CD4-positive, alpha-beta memory T cell (primary cell): Measurements from ENCODE around the gene CD244. TPM values are rescaled to one million over a fixed set of nuclear protein-coding genes. Genes with fewer than 3 reads are reported as not detected.

Source experiments
- CTCF ChIA-PET: fragments of 350-600 bp; sonication (Branson Sonifier 250); formaldehyde crosslinking; loops from one replicate; lab custom pipeline; 2021; ENCODE audit warnings: inconsistent platforms; ENCODE audit not compliant: partially characterized antibody; lab: Charles Lee
- POLR2A ChIA-PET: fragments of 350-600 bp; sonication (Branson Sonifier 250); formaldehyde crosslinking; loops from one replicate; lab custom pipeline; 2021; ENCODE audit not compliant: partially characterized antibody; lab: Charles Lee
- DNase-seq, 5 donors: peaks; one replicate each; pipeline versions ENCODE4 v3.0.0 to v3.0.0-alpha.2; 2020 to 2022; ENCODE audit warnings: mixed read lengths in 1 of 5
- H3K27ac ChIP-seq: one replicate; pipeline ENCODE4 v1.7.0; 2013; ENCODE audit warnings: low read depth, low read length
- H3K27me3 ChIP-seq: 2 replicates; pipeline ENCODE4 v1.7.0; 2013; ENCODE audit warnings: mild to moderate bottlenecking, low read length, moderate library complexity; ENCODE audit not compliant: insufficient read depth
- H3K36me3 ChIP-seq: 2 replicates; pipeline ENCODE4 v1.7.0; 2013; ENCODE audit warnings: mild to moderate bottlenecking, low read length, moderate library complexity; ENCODE audit not compliant: insufficient read depth
- H3K4me1 ChIP-seq: 2 replicates; pipeline ENCODE4 v1.7.0; 2013; ENCODE audit warnings: mild to moderate bottlenecking, low read length, moderate library complexity; ENCODE audit not compliant: insufficient read depth
- H3K4me3 ChIP-seq, 2 donors: one replicate each; pipeline ENCODE4 v1.7.0; 2013; ENCODE audit warnings: low read length in 2 of 2, mild to moderate bottlenecking in 1 of 2
- H3K9me3 ChIP-seq, 2 donors: one replicate each; pipeline ENCODE4 v1.7.0; 2013; ENCODE audit warnings: low read length in 2 of 2, control low read depth in 1 of 2; ENCODE audit not compliant: control insufficient read depth in 1 of 2
- H3K27ac Mint-ChIP-seq, 7 donors: one replicate each; pipeline ENCODE4 v1.8.0; 2020 to 2021; ENCODE audit warnings: mixed read lengths in 7 of 7, mild to moderate bottlenecking in 6 of 7, inconsistent platforms in 3 of 7, moderate library complexity in 3 of 7
- H3K27me3 Mint-ChIP-seq, 2 donors: one replicate each; pipeline ENCODE4 v1.8.0; 2020 to 2021; ENCODE audit warnings: mixed read lengths in 2 of 2
- H3K36me3 Mint-ChIP-seq, 2 donors: one replicate each; pipeline ENCODE4 v1.8.0; 2020 to 2021; ENCODE audit warnings: mixed read lengths in 2 of 2, inconsistent platforms in 1 of 2, mild to moderate bottlenecking in 1 of 2
- H3K4me1 Mint-ChIP-seq, 4 donors: one replicate each; pipeline ENCODE4 v1.8.0; 2020 to 2021; ENCODE audit warnings: mixed read lengths in 4 of 4, mild to moderate bottlenecking in 1 of 4
- H3K4me3 Mint-ChIP-seq, 8 donors: one replicate each; pipeline ENCODE4 v1.8.0; 2020 to 2021; ENCODE audit warnings: mixed read lengths in 8 of 8, mild to moderate bottlenecking in 7 of 8, moderate library complexity in 6 of 8, inconsistent platforms in 3 of 8
- H3K9me3 Mint-ChIP-seq, 8 donors: one replicate each; pipeline ENCODE4 v1.8.0; 2020 to 2021; ENCODE audit warnings: mixed read lengths in 8 of 8, mild to moderate bottlenecking in 5 of 8, inconsistent platforms in 3 of 8, moderate library complexity in 1 of 8
- intact Hi-C: fragments of 100-400 bp; cut with micrococcal nuclease; formaldehyde crosslinking; loops from one replicate; pipeline ENCODE4 v1.15.1; 2023
- polyA plus RNA-seq, 2 donors: library from polyadenylated mRNA; unstranded; fragments of 300-500 nt; fragmentation: Illumina TruSeq; gene quantifications; one replicate each; pipeline ENCODE4 v1.2.3, GENCODE V29; 2021
- total RNA-seq, 2 experiments: library from RNA; stranded (reverse); gene quantifications; one replicate each; pipeline ENCODE4 v1.2.3, GENCODE V29; 2021

CD244 gene
- total and polyA plus RNA-seq, 4 experiments from 2014 or later, result 0.93 to 0.95 TPM; not detected in 2

DNA sequence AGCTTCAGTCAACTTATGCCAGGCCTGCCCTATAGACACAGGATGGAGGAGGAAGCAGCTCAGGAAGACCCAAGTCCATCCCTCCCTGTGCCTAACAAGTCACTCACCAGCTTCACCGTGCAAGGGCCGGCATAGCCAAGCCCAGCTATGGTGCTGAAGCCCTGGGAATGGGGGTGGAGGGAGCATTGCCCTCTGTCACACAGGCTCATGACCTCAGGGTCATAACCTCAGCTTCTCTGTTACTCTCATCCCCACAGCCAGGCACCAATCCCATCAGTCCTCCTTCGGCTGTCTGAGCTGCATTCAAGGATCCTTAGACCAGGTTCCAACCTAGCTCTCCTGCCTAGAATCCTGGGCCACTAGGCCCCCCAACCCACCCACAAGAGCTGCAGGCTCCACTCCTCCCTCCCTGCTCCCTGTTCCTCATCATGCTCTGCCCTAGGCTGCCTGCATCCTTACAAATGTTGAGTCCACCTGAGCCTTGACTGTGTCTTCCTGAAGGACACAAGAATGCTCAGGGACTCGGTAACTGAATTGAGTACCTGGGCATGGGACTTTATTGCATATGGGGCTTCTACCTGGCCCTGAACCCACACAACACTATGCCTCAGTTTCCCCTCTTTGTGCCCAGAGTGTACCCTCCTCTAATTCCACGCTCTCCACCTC lies 1.7 kb downstream of the CD244 start:
- peaks cover 14% of the 10 kb centered on the region for H3K4me1 ChIP-seq
- DNase-seq, result no peak
- ChIA-PET POLR2A (no interaction called here), CTCF (interaction anchor here (1.2 to 1.8 kb wide), 2 partner anchors 23 to 26 kb away, joined by 3 to 6 read pairs; no protein-coding TSS in a partner anchor)
- Mint-ChIP-seq H3K4me1 (peaks cover 5 to 25% (median 15%) of the 10 kb centered on the region in 4 donors), H3K27me3 (no peaks in the 10 kb centered on the region), H3K9me3 (no peaks in the 10 kb centered on the region), H3K27ac (peak overlapping the region in 1 of 7 donors; percentile 12), H3K4me3 (peak overlapping the region in 1 of 8 donors; percentile 30), H3K36me3 (no peaks in the 10 kb centered on the region)
- H3K4me3 ChIP-seq, result no peak overlapping the region
- no peaks in the 10 kb centered on the region for H3K27me3 ChIP-seq
- H3K36me3 ChIP-seq, result no peaks in the 10 kb centered on the region
- no peak overlapping the region for H3K27ac ChIP-seq
- H3K9me3 ChIP-seq, result no peaks in the 10 kb centered on the region
- intact Hi-C loops, result no loop called here

DNA sequence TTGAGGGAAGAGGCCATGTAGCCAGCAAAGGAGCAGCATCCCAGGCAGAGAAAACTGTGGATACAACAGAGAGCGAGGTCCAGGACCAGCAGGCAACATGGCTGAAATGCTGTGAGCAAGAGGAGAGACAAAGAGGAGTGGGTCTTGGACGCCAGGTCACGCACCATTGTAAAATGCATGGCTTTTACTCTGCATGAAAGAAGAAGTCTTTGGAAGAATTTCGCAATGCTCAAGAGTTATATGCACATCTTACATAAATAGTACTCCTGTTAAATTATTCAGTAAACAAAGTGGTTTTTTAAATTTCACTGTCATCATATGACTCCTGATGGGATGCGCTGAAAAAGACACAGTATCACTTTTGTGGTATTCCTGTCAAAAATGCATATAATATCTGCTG lies 3.5 kb downstream of the CD244 start:
- H3K27me3 Mint-ChIP-seq, result no peaks in the 10 kb centered on the region
- ChIA-PET POLR2A (no interaction called here), CTCF (no interaction called here)
- Histone ChIP-seq H3K4me3 (no peak overlapping the region), H3K4me1 (peaks cover 26% of the 10 kb centered on the region), H3K27ac (no peak overlapping the region), H3K9me3 (no peaks in the 10 kb centered on the region), H3K36me3 (no peaks in the 10 kb centered on the region), H3K27me3 (no peaks in the 10 kb centered on the region)
- no peak overlapping the region for H3K4me3 Mint-ChIP-seq
- H3K9me3 Mint-ChIP-seq, result no peaks in the 10 kb centered on the region
- no peak overlapping the region for H3K27ac Mint-ChIP-seq
- H3K4me1 Mint-ChIP-seq, result peaks cover 5 to 25% (median 15%) of the 10 kb centered on the region in 4 donors
- intact Hi-C loops, result no loop called here
- DNase-seq, result no peak
- H3K36me3 Mint-ChIP-seq, result no peaks in the 10 kb centered on the region

DNA sequence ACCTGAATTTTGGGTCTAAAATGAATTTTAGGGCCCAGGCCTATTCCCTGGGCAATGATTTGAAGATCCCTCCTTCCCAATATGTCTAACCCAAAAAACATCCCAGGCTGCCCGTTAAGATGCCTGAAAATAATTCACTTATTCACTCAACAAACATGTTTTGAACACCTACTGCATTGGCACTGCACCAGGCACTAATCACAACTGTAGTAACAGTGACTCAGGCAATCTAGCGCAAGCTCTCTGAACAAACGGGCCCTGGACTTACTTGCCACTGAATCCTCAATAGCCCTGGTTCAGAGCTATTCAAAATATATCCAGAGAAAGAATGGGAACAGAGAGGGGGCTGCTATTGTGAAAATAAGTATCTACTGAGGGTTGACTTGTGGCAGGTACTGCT lies 4.2 kb downstream of the CD244 start:
- no peak overlapping the region for H3K27ac ChIP-seq
- H3K36me3 ChIP-seq, result no peaks in the 10 kb centered on the region
- Mint-ChIP-seq H3K27me3 (no peaks in the 10 kb centered on the region), H3K4me1 (peaks cover 5 to 19% (median 11%) of the 10 kb centered on the region in 4 donors), H3K36me3 (no peaks in the 10 kb centered on the region), H3K4me3 (no peak overlapping the region), H3K27ac (no peak overlapping the region), H3K9me3 (no peaks in the 10 kb centered on the region)
- H3K4me3 ChIP-seq, result no peak overlapping the region
- no peaks in the 10 kb centered on the region for H3K27me3 ChIP-seq
- CTCF ChIA-PET, result no interaction called here
- intact Hi-C loops, result no loop called here
- POLR2A ChIA-PET, result no interaction called here
- no peaks in the 10 kb centered on the region for H3K9me3 ChIP-seq
- no peak for DNase-seq
- H3K4me1 ChIP-seq, result peaks cover 26% of the 10 kb centered on the region

DNA sequence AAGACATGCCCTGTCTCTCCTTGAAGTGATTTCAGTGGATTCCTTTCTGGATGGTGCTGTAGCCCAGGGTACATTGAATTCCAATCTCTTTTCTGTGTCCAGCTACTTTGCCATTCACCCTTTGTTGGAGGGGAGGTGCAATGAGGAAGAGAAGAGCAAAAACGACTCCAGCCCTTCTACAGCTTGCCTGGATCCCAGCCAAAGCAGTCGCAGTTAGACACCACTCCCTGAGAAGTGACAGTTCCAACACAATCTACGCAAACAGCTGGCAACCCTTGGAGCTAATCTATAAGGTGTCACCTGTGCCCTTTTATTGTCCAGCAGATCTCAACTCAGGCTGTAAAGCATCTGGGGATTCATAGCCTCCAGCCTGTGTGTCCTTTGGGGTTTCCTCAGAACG lies 4.6 kb downstream of the CD244 start:
- POLR2A ChIA-PET, result no interaction called here
- Histone ChIP-seq H3K27ac (no peak overlapping the region), H3K9me3 (no peaks in the 10 kb centered on the region), H3K36me3 (no peaks in the 10 kb centered on the region), H3K4me1 (peaks cover 26% of the 10 kb centered on the region), H3K4me3 (no peak overlapping the region), H3K27me3 (no peaks in the 10 kb centered on the region)
- CTCF ChIA-PET, result no interaction called here
- Mint-ChIP-seq H3K36me3 (no peaks in the 10 kb centered on the region), H3K4me1 (peaks cover 5 to 19% (median 11%) of the 10 kb centered on the region in 4 donors), H3K4me3 (no peak overlapping the region), H3K9me3 (no peaks in the 10 kb centered on the region), H3K27ac (peak overlapping the region in 1 of 7 donors; percentile 29), H3K27me3 (no peaks in the 10 kb centered on the region)
- intact Hi-C loops, result no loop called here
- DNase-seq, result no peak

DNA sequence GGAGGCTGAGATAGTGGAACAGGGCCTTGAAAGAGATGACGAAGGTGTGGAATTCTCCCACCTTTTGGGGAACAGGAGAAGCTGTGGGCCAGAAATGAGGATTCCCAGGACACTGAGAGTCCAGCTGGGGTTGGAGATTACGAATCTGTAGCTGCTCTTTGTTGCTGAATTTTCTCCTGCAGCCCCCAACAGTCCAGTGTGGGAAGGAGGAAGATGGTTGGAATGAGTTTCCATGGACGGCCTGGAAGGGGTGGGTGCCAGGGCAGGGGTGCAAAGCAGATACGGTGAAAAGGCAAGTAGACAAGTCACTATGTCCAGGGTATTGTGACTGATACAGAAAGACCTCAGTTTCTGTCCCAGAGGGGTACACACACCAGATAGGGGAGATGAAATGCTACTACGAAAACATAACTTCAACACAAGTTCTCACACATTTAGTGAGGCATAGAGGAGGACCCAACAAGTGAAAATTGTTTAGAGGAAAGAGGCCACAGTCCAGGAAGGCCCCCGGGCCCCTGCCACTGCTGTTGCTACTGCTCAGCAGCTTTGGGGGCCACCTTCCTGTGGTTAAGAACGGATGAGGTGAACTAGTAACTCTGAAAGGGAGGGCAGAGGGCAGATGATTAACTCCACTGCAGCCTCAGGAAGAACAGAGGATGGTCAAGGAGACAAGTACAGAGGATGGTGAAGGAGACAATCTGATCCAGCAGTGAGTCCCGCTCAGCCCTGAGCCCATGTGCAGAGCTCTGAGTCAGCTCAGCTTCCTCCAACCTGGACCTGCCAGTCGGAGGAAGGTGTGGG lies 7.3 kb downstream of the CD244 start:
- H3K27ac ChIP-seq, result no peak overlapping the region
- ChIA-PET CTCF (interaction anchor here (2.5 to 7.3 kb wide), 2 partner anchors 20 to 96 kb away, joined by 12 to 43 read pairs; no protein-coding TSS in a partner anchor), POLR2A (interaction anchor here (2.3 kb wide), 1 partner anchor 18 kb away, joined by 11 read pairs; no protein-coding TSS in a partner anchor)
- Mint-ChIP-seq H3K9me3 (no peaks in the 10 kb centered on the region), H3K36me3 (no peaks in the 10 kb centered on the region), H3K4me1 (peaks cover 0 to 8% (median 1%) of the 10 kb centered on the region in 4 donors), H3K27me3 (no peaks in the 10 kb centered on the region), H3K4me3 (no peak overlapping the region), H3K27ac (no peak overlapping the region)
- H3K4me1 ChIP-seq, result peaks cover 13% of the 10 kb centered on the region
- no peak overlapping the region for H3K4me3 ChIP-seq
- no peaks in the 10 kb centered on the region for H3K9me3 ChIP-seq
- H3K27me3 ChIP-seq, result no peaks in the 10 kb centered on the region
- intact Hi-C loops, result no loop called here
- no peaks in the 10 kb centered on the region for H3K36me3 ChIP-seq
- DNase-seq, result no peak

DNA sequence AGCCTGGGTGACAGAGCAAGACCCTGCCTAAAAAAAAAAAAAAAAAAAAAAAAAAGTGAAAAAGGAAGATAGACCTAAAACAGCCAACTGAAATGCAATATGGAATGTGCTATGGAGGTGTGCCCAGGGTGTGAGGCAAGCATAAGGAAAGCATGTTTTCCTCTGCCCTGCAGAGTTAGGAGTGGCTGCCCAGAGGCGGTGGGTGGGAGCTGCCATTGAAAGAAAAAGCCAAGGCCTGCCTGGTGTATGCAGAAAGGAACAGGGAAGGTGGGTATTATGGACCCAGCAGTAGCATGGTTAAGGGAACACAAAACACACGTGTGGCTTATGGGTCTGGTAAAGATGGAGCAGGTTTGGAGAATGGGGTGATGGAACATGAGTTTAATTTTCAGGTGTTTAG lies 8.9 kb downstream of the CD244 start:
- Mint-ChIP-seq H3K36me3 (no peaks in the 10 kb centered on the region), H3K27ac (peak overlapping the region in 3 of 7 donors; percentile 57 to 75 (median 65)), H3K27me3 (no peaks in the 10 kb centered on the region), H3K9me3 (no peaks in the 10 kb centered on the region), H3K4me1 (peaks cover 0 to 2% (median 0%) of the 10 kb centered on the region in 4 donors), H3K4me3 (no peak overlapping the region)
- H3K36me3 ChIP-seq, result no peaks in the 10 kb centered on the region
- H3K9me3 ChIP-seq, result no peaks in the 10 kb centered on the region
- intact Hi-C loops, result no loop called here
- H3K27ac ChIP-seq, result no peak overlapping the region
- CTCF ChIA-PET, result interaction anchor here (0.7 to 7.3 kb wide), 2 partner anchors 18 to 132 kb away, joined by 3 to 43 read pairs; no protein-coding TSS in a partner anchor
- no peak overlapping the region for H3K4me3 ChIP-seq
- H3K27me3 ChIP-seq, result no peaks in the 10 kb centered on the region
- DNase-seq, result no peak
- peaks cover 13% of the 10 kb centered on the region for H3K4me1 ChIP-seq
- POLR2A ChIA-PET, result interaction anchor here (0.9 to 1.3 kb wide), 2 partner anchors 11 to 17 kb away, joined by 3 to 5 read pairs; no protein-coding TSS in a partner anchor

DNA sequence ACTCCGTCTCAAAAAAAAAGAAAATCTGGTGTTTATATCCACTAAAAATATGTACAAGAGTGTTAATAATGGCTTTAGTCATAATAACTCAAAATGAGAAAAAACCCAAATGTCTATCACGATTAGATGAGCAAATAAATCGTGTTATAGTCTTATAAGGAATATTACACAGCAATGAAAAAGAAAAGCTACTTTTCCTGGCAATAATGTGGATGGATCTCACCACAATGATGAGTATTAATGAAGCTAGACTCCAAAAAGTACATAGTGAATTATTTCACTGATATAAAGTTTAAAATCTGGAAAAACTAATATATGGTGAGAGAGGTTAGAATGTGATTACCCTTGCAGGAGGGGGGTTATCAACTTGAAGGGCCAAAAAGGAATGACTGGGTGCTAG lies 9.7 kb downstream of the CD244 start:
- Mint-ChIP-seq H3K4me1 (peaks cover 0 to 2% (median 0%) of the 10 kb centered on the region in 4 donors), H3K27me3 (peaks cover 0 to 3% of the 10 kb centered on the region in 2 donors), H3K9me3 (peaks cover 0 to 2% (median 0%) of the 10 kb centered on the region in 8 donors), H3K27ac (no peak overlapping the region), H3K36me3 (no peaks in the 10 kb centered on the region), H3K4me3 (no peak overlapping the region)
- Histone ChIP-seq H3K27me3 (no peaks in the 10 kb centered on the region), H3K4me1 (peaks cover 13% of the 10 kb centered on the region), H3K4me3 (no peak overlapping the region), H3K36me3 (no peaks in the 10 kb centered on the region), H3K27ac (no peak overlapping the region), H3K9me3 (no peaks in the 10 kb centered on the region)
- ChIA-PET CTCF (interaction anchor here (0.7 to 7.3 kb wide), 4 partner anchors 18 to 169 kb away, joined by 3 to 43 read pairs (median 4); no protein-coding TSS in a partner anchor), POLR2A (interaction anchor here (0.9 to 1.3 kb wide), 2 partner anchors 10 to 16 kb away, joined by 3 to 5 read pairs; no protein-coding TSS in a partner anchor)
- intact Hi-C loops, result no loop called here
- DNase-seq, result no peak
